Stimulated activated CD8-positive, alpha-beta memory T cell treated with anti-CD3 and anti-CD28 coated beads, Interleukin-2, amount 100 ng/mL, for 48 hours (primary cell): ENCODE measurements around the gene LRIT3.

Source experiments
- DNase-seq, 2 donors: peaks; one replicate each; pipeline ENCODE4 v3.0.0-alpha.2; 2020; ENCODE audit warnings: low read depth in 2 of 2

LRIT3 gene

GRCh38 chr4:109902559-109903251 lies 54.8 kb downstream of the LRIT3 start:
- DNase-seq, result no peak

DNA sequence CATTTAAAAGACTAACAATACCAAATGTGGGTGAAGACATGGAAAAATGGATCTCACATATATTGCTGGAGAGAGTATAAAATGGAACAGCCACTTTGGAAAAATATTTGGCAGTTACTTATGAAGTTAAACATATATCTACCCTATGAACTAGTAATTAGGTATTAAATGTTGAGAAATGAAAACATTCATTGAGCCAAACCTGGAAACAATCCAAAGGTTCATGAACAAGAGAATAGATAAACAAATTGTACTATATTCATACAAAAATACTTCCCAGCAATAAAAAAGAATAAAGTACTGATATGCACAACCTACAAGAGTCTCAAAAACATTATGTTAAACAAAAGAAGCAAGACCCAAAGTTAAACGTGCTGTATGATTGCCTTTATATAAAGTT lies 60.8 kb downstream of the LRIT3 start:
- DNase-seq, result no peak

DNA sequence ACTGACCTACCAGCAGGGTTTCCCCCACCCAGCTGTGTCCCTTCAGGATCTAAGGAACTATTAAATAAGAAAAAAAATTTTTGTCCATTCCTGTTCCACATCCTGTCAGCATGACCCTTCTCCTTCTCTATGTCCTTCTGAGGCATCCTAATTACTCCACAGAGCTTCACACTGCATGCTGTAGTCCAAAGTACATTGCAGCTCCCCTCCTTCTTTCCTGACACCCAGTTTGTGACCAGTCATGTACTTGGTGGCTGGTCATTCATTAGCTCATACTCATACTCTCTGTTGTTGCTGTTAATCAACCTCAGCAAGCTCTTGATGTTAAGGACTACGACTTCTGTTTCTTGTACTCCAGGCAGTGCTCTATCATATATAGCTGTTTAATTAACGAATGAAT lies 62.3 kb downstream of the LRIT3 start:
- no peak for DNase-seq

DNA sequence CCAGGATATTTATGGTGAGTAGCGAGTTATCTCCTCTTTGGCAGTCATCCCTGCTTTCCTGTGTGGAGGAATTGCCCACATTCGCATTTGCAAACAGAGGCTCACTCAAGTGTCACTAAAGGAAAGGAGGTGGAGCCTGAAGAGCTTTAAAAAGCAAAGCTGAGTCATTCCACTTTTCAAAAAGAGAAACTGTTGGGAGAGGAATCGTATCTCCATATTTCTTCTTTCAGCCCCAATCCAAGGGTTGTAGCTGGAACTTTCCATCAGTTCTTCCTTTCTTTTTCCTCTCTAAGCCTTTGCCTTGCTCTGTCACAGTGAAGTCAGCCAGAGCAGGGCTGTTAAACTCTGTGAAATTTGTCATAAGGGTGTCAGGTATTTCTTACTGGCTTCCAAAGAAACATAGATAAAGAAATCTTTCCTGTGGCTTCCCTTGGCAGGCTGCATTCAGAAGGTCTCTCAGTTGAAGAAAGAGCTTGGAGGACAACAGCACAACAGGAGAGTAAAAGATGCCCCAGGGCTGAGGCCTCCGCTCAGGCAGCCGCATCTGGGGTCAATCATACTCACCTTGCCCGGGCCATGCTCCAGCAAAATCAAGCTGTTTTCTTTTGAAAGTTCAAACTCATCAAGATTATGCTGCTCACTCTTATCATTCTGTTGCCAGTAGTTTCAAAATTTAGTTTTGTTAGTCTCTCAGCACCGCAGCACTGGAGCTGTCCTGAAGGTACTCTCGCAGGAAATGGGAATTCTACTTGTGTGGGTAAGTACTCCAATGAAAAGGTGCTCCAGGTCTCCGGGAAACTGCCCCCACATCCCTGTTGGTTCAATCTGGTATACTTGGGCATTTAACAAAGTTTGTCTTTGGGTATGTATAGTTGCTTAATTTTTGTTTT lies 65.0 kb downstream of the LRIT3 start, which contains the start of gene EGF:
Gene EGF (plus strand): TSS at position 178 of the 890 bp plus-strand sequence. CDS start 453 bp downstream, at position 631.
- DNase-seq, result no peak

- no peak for DNase-seq
Observed at GRCh38 chr4:109913596-109914241, 65.8 kb downstream of the LRIT3 start.

- DNase-seq, result no peak
Observed at GRCh38 chr4:109914322-109914721, 66.4 kb downstream of the LRIT3 start.

- no peak for DNase-seq
Observed at GRCh38 chr4:109915385-109916026, 67.6 kb downstream of the LRIT3 start.

DNA sequence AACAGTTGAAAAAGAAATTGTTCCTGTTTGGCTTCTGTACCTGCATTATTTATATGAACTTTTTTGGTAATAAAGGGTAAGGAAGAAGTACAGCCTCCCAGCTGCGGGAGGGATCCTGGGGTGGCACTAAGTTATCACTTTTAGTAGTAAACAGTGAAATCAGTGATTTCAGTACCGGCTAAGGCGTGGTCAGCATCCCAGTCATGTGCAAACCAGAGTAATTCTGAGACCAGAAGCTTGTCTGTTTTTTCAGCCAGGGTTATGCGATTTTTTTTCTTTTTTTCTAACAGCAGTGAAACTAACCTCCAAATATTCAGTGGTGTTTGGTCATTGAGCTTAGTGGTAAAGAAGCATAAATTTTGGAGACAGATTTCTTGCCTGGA lies 68.1 kb downstream of the LRIT3 start:
- DNase-seq, result no peak

GRCh38 chr4:109921384-109921808 lies 73.5 kb downstream of the LRIT3 start:
- no peak for DNase-seq
